GM12864 (cell line): Measurements from ENCODE around the gene CFD.
"Not testable (repeated sequence)": the region's sequence is repeated elsewhere in the genome, so short reads cannot be mapped to it uniquely, and the experiment has no call there.

Experiments
- DNase-seq: peaks from one replicate; pipeline ENCODE4 v3.0.0-alpha.2; 2011; ENCODE audit warnings: low read depth
- H3K4me3 ChIP-seq: 2 replicates; pipeline ENCODE4 v1.5.1; 2011; ENCODE audit warnings: mild to moderate bottlenecking, low read depth, low read length, control low read depth
- CTCF ChIP-seq: IDR thresholded peaks from 2 replicates; pipeline ENCODE4 v1.5.1; 2011; ENCODE audit warnings: low read depth, mild to moderate bottlenecking, moderate library complexity, low read length, control low read depth, inconsistent platforms; ENCODE audit errors: missing control alignments

The CFD gene

DNA sequence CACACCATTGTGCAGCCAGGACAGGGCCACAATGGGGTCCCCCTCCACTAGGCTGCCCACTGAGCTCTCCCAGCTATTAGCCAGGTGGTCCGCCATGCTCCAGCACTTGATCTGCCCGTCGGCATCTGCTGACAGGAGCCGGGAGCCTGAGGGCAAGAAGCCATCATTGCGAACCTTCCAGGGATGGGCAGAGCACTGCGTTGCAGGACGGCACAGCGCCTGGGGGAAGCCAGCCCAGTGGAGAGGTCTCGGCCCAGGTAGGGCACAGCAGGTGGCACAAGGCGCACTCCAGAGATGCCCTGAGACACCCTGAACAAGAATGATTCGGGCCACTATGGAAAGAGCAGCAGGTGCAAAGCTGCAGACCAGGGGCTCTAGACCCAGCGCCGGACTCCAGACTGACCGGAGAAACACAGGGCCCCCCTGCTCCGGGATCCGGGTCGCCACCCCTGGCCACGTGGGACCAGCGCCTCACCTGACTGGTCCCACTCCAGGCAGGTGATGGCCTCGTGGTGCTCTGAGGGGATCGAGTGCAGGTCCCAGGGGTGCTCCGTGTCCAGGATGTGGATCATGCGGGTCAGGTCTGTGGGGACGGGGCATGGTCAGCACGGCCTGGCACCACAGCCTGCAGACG lies 30.3 kb downstream of the CFD start:
- no peak overlapping the region for H3K4me3 ChIP-seq
- TF ChIP-seq CTCF = no peak
- DNase-seq = no peak

DNA sequence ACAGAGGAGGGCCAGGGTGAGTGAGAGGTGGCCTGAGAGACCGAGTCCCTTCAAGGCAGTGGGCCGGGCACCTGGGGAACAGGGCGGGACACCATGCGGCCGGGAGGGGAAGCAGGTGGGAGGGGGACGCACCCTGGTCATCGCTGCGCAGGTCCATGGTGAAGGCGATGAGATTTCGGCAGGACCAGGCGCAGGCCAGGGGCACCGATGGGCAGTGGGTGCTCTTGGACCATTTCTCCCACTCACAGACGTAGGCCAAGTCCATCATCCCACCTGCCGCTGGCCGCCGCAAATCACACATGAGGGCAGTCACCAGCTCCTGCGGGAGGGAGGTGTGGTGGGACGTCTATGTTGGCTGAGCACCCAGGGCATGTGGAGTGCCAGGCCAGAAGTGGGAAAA lies 31.4 kb downstream of the CFD start:
- no peak overlapping the region for H3K4me3 ChIP-seq
- TF ChIP-seq CTCF = no peak
- no peak for DNase-seq

- H3K4me3 ChIP-seq = peak overlapping the region; percentile 93
- not testable (repeated sequence) for DNase-seq
Observed at GRCh38 chr19:891421-892200, 32.1 kb downstream of the CFD start.

GRCh38 chr19:892243-892893 lies 32.9 kb downstream of the CFD start:
- peak overlapping the region; percentile 93 for H3K4me3 ChIP-seq
- TF ChIP-seq CTCF = no peak
- DNase-seq = no peak

DNA sequence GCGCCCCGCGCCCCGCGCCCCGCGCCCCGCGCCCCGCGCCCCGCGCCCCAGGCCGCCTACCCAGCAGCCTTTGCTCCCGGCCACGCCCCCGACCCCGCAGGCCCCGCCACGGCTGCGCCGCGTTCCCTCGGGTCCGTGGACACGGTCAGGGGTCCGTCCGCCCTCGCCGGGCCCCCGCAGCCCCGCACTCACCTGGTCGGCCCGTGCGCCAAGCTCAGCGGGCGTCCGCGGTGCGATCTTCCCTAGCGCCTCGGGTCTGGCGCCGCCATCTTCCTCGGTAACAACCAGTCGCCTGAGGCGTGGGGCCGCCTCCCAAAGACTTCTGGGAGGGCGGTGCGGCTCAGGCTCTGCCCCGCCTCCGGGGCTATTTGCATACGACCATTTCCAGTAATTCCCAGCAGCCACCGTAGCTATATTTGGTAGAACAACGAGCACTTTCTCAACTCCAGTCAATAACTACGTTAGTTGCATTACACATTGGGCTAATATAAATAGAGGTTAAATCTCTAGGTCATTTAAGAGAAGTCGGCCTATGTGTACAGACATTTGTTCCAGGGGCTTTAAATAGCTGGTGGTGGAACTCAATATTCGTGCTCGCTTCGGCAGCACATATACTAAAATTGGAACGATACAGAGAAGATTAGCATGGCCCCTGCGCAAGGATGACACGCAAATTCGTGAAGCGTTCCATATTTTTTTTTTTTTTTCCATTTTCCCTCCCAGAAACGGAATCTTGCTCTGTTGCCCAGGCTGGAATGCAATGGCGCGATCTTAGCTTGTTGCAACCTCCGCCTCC lies 33.6 kb downstream of the CFD start, which contains the start of the genes MED16 and RNU6-9:
Gene MED16, minus strand, starts transcription at position 294 of the 796 bp plus-strand sequence. CDS start 2,056 bp downstream, outside the sequence.
Gene RNU6-9, plus strand, starts transcription at position 591 of the 796 bp plus-strand sequence.
- peak within 1 kb of the TSS; percentile 93 for H3K4me3 ChIP-seq
- no peak for TF ChIP-seq CTCF
- peak; percentile 70 for DNase-seq

- no peak for TF ChIP-seq CTCF
- H3K4me3 ChIP-seq = no peak overlapping the region
- no peak for DNase-seq
Observed at GRCh38 chr19:896434-896833, 37.0 kb downstream of the CFD start.
